Stimulated activated naive CD8-positive, alpha-beta T cell treated with anti-CD3 and anti-CD28 coated beads, Interleukin-15, amount 100 ng/mL, for 72 hours (primary cell): ENCODE measurements around the gene WBP11.
A peak's percentile ranks its signal among the peaks of the same experiment; 100 is the strongest.

Experiments
- ATAC-seq: fragments of 150-1000 bp; cut with Tn5 transposase; 2 replicates; pipeline ENCODE4 v1.10.0; 2021; ENCODE audit warnings: mild to moderate bottlenecking, moderate library complexity
- DNase-seq, 2 donors: peaks; one replicate each; pipeline ENCODE4 v3.0.0; 2021 to 2022
- H3K27ac Mint-ChIP-seq, 2 donors: one replicate each; pipeline ENCODE4 v1.8.0; 2022; ENCODE audit warnings: mild to moderate bottlenecking in 2 of 2, mixed read lengths in 2 of 2, moderate library complexity in 2 of 2
- H3K27me3 Mint-ChIP-seq: one replicate; pipeline ENCODE4 v1.8.0; 2022; ENCODE audit warnings: mixed read lengths
- H3K4me1 Mint-ChIP-seq: one replicate; pipeline ENCODE4 v1.8.0; 2022; ENCODE audit warnings: mild to moderate bottlenecking, mixed read lengths
- H3K4me3 Mint-ChIP-seq, 2 donors: one replicate each; pipeline ENCODE4 v1.8.0; 2022; ENCODE audit warnings: mild to moderate bottlenecking in 2 of 2, mixed read lengths in 2 of 2, moderate library complexity in 1 of 2
- H3K9me3 Mint-ChIP-seq, 2 donors: one replicate each; pipeline ENCODE4 v1.8.0; 2022; ENCODE audit warnings: mixed read lengths in 2 of 2

The WBP11 gene

DNA sequence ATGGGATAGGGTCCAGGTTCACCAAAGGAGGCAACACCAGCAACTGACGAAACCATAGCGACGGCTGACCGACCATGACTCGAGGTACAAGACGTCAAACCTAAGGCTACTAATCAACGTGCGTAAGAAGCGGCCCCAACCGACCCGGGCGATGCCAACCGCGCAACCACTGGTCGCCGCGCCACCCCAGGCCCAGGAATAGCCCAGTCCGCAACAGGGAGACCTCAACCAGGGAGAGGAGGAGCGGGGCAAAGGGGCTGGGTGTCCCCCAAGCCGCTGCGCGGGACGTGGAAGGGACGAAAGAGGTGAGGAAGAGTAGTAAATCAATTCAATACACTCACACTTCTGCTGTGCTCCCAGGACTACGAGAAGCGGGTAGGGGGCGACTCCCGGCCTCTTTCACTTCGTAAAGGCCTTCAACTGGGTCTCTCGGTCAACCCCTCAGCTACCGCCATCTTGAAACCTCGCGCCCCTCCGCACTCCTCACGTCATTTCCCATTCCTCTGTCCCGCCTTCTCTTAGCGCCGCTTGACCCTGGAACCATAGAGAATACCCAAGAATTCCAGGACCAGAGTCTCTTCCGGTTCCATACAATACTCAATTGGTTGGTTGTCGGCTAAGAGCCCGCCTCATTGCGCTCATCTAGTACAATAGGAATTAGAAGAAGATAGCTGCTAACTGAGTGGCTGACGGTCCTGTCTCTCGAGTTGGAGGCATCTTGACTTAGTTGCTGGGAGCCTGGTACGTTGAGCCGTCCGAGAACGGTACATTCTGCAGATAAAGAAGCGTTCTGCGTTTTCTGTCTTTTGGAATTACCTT, at the start of gene WBP11, which contains the start of gene C12orf60:
Gene WBP11, minus strand, starts transcription at position 468 of the 819 bp plus-strand sequence. CDS start 2,095 bp downstream, outside the sequence.
Gene C12orf60, plus strand, starts transcription at position 660 of the 819 bp plus-strand sequence. CDS start 19,266 bp downstream, outside the sequence.
- Mint-ChIP-seq H3K27ac (peak within 1 kb of the TSS in 1 of 2 donors; percentile 19), H3K4me3 (no peak within 1 kb of the TSS), H3K4me1 (peaks cover 26% of the 10 kb centered on the region), H3K9me3 (no peaks in the 10 kb centered on the region), H3K27me3 (no peaks in the 10 kb centered on the region)
- peak; percentile 80 to 90 for DNase-seq
- ATAC-seq: peak; percentile 99

GRCh38 chr12:14852880-14853279, 49.6 kb upstream of the WBP11 start:
- no peak overlapping the region for H3K27ac Mint-ChIP-seq
- H3K27me3 Mint-ChIP-seq: no peaks in the 10 kb centered on the region
- H3K4me1 Mint-ChIP-seq: no peaks in the 10 kb centered on the region
- no peak overlapping the region for H3K4me3 Mint-ChIP-seq
- no peak for DNase-seq
- ATAC-seq: no peak
- H3K9me3 Mint-ChIP-seq: peaks cover 0 to 16% of the 10 kb centered on the region in 2 donors

- Mint-ChIP-seq H3K4me1 (peaks cover 11% of the 10 kb centered on the region), H3K27me3 (no peaks in the 10 kb centered on the region), H3K27ac (no peak overlapping the region), H3K9me3 (peaks cover 0 to 2% of the 10 kb centered on the region in 2 donors), H3K4me3 (no peak overlapping the region)
- DNase-seq (no peak), ATAC-seq (no peak)
These were observed 47.8 kb upstream of the WBP11 start for GRCh38 chr12:14850929-14851663.

DNA sequence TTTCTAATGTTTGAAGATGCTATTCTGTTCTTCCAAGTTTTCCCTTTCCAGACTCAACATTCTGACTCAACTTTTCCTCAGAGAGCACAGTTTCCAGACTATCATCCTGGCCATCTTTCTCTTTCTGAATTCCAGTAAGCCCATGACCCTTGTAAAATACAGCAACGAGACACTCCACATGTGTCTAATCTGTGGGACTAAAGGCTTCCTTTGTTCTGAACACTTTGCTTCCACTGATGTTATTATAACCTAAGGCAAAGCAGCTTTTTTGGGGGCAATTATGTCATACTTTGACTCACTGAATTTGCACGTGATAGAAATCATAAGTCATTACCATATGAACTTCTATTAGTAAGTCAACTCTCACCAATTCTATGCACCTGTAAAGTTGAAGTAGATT, 46.4 kb upstream of the WBP11 start:
- H3K9me3 Mint-ChIP-seq: no peaks in the 10 kb centered on the region
- H3K27ac Mint-ChIP-seq: no peak overlapping the region
- DNase-seq (no peak), ATAC-seq (no peak)
- no peak overlapping the region for H3K4me3 Mint-ChIP-seq
- H3K4me1 Mint-ChIP-seq: peaks cover 22% of the 10 kb centered on the region
- no peaks in the 10 kb centered on the region for H3K27me3 Mint-ChIP-seq

- peaks cover 22% of the 10 kb centered on the region for H3K4me1 Mint-ChIP-seq
- ATAC-seq: no peak
- H3K9me3 Mint-ChIP-seq: no peaks in the 10 kb centered on the region
- no peak overlapping the region for H3K27ac Mint-ChIP-seq
- H3K4me3 Mint-ChIP-seq: no peak overlapping the region
- H3K27me3 Mint-ChIP-seq: no peaks in the 10 kb centered on the region
- DNase-seq: no peak
These were observed 43.8 kb upstream of the WBP11 start for GRCh38 chr12:14846876-14847580.

- Mint-ChIP-seq H3K4me3 (no peak overlapping the region), H3K27ac (no peak overlapping the region), H3K9me3 (no peaks in the 10 kb centered on the region), H3K27me3 (no peaks in the 10 kb centered on the region), H3K4me1 (peaks cover 22% of the 10 kb centered on the region)
- ATAC-seq: peak; percentile 46
- no peak for DNase-seq
These were observed 42.8 kb upstream of the WBP11 start for GRCh38 chr12:14846042-14846587.

DNA sequence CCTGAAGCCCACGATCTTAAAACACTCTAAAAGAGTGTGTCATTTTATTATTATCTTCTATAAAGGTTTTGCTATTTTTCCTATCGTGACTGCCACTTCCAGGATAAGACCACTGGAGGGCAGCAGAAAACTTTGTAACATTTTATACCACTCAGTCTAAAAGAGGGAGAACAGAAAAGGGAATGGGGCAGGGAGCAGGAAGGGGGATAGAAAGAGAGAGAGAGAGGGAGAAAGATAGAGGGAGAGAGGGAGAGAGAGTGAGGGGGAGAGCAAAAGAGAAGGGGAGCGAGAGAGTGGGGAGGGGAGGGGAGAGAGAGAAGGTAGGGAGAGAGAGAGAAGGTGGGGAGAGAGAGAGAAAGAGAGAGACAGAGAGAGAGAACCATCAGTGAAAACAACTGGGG, 42.1 kb upstream of the WBP11 start:
- Mint-ChIP-seq H3K4me3 (peak overlapping the region; percentile 59 to 60), H3K27ac (peak overlapping the region; percentile 94)
- peak; percentile 36 to 38 for DNase-seq

DNA sequence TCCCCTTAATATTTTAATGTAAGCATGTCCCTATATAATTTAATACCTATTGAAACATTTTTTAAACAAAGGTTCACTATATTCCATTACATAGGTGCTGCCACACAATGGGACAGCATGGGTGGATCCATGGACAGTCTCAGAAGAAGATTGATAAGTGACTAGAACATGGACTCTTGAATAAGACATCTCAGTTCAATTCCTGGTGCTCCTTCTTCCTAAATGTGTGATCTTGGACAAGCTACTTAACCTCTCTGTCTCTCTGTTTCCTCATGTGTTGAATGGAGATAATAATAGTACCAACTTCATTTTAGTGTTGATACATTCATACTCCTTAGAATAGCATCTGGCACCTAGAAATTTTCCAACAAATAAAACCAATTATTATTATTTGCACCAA, 41.1 kb upstream of the WBP11 start:
- ATAC-seq: no peak

More for the DNA sequence above, 42.1 kb upstream of the WBP11 start:
- H3K4me1 Mint-ChIP-seq: peaks cover 22% of the 10 kb centered on the region
- ATAC-seq: peak; percentile 55
- no peaks in the 10 kb centered on the region for H3K27me3 Mint-ChIP-seq
- no peaks in the 10 kb centered on the region for H3K9me3 Mint-ChIP-seq

GRCh38 chr12:14843425-14843887, 40.2 kb upstream of the WBP11 start, which contains the start of gene ART4:
Gene ART4 (minus strand): TSS chr12:14843526. CDS start chr12:14843113, 413 bp downstream.
- H3K4me3 Mint-ChIP-seq: no peak within 1 kb of the TSS
- ATAC-seq (no peak), DNase-seq (no peak)
- no peaks in the 10 kb centered on the region for H3K9me3 Mint-ChIP-seq
- peaks cover 8% of the 10 kb centered on the region for H3K27me3 Mint-ChIP-seq
- no peak within 1 kb of the TSS for H3K27ac Mint-ChIP-seq
- peaks cover 22% of the 10 kb centered on the region for H3K4me1 Mint-ChIP-seq

More for the DNA sequence above, 41.1 kb upstream of the WBP11 start:
- Mint-ChIP-seq H3K27ac (no peak overlapping the region), H3K9me3 (no peaks in the 10 kb centered on the region), H3K4me3 (no peak overlapping the region), H3K4me1 (peaks cover 22% of the 10 kb centered on the region), H3K27me3 (peaks cover 1% of the 10 kb centered on the region)
- no peak for DNase-seq

- H3K27me3 Mint-ChIP-seq: peaks cover 8% of the 10 kb centered on the region
- ATAC-seq (no peak), DNase-seq (no peak)
These were observed 39.0 kb upstream of the WBP11 start for GRCh38 chr12:14842315-14842714.

GRCh38 chr12:14841761-14842160, 38.5 kb upstream of the WBP11 start:
- Mint-ChIP-seq H3K9me3 (no peaks in the 10 kb centered on the region), H3K27me3 (peaks cover 8% of the 10 kb centered on the region), H3K4me1 (peaks cover 18% of the 10 kb centered on the region), H3K4me3 (no peak overlapping the region), H3K27ac (no peak overlapping the region)
- DNase-seq (no peak), ATAC-seq (no peak)

More at GRCh38 chr12:14842315-14842714, 39.0 kb upstream of the WBP11 start:
- H3K4me1 Mint-ChIP-seq: peaks cover 22% of the 10 kb centered on the region
- no peaks in the 10 kb centered on the region for H3K9me3 Mint-ChIP-seq
- no peak overlapping the region for H3K4me3 Mint-ChIP-seq
- no peak overlapping the region for H3K27ac Mint-ChIP-seq

GRCh38 chr12:14840616-14841015, 37.3 kb upstream of the WBP11 start:
- H3K9me3 Mint-ChIP-seq: no peaks in the 10 kb centered on the region
- DNase-seq (no peak), ATAC-seq (no peak)
- H3K27ac Mint-ChIP-seq: no peak overlapping the region
- H3K4me1 Mint-ChIP-seq: peaks cover 6% of the 10 kb centered on the region
- H3K4me3 Mint-ChIP-seq: no peak overlapping the region
- peaks cover 8% of the 10 kb centered on the region for H3K27me3 Mint-ChIP-seq

- no peak overlapping the region for H3K27ac Mint-ChIP-seq
- H3K27me3 Mint-ChIP-seq: peaks cover 17% of the 10 kb centered on the region
- no peak for ATAC-seq
- H3K9me3 Mint-ChIP-seq: no peaks in the 10 kb centered on the region
- no peak for DNase-seq
- no peak overlapping the region for H3K4me3 Mint-ChIP-seq
- no peaks in the 10 kb centered on the region for H3K4me1 Mint-ChIP-seq
These were observed 36.0 kb upstream of the WBP11 start for GRCh38 chr12:14839262-14839661.

DNA sequence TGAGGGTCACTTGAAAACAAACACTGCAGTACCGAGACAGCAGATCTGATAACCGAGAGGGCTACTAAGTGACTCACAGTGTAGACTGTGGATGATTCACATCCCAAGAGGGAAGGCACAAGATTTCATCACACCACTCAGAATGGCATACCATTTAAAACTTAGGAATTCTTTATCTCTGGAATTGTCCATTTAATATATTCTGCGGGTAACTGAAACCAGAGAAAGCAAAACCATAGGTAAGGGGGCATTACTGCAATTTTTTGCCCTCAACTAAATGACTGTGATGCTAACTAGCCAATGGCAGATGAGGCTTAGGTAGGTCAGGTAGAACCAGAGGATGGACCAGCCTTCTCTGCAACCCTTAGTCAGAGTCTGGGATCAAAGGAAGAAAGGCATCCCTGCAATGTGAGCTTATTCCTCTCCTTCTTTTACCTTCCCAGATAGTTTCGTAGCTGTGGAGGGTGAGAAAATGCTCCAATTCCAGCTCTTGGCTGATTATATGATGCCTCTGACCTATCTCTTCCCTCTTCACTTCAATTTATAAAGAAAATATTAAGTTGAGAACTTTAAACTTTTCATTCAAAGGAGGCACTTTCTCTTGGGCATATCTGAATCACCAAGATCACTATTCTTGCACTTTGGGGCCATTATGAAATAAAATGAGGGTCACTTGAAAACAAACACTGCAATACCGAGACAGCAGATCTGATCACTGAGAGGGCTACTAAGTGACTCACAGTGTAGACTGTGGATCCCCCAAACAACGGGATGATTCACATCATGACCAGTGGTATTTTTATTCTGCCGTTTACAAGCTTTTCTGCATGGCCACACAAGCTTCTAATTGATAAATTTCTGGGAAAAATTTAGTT, 33.3 kb upstream of the WBP11 start:
- Mint-ChIP-seq H3K27ac (no peak overlapping the region), H3K4me3 (no peak overlapping the region), H3K27me3 (peaks cover 25% of the 10 kb centered on the region), H3K9me3 (no peaks in the 10 kb centered on the region), H3K4me1 (no peaks in the 10 kb centered on the region)
- ATAC-seq (no peak), DNase-seq (no peak)
